H9 (cell line): ENCODE data around the gene FLRT2. TPM values are rescaled to one million over a fixed set of nuclear protein-coding genes. Genes with fewer than 3 reads are reported as not detected.

Source experiments
- DNase-seq: peaks from one replicate; pipeline ENCODE4 v3.0.0-alpha.2; 2017
- H2AFZ ChIP-seq: one replicate; pipeline ENCODE4 v1.6.1; 2013; ENCODE audit warnings: mild to moderate bottlenecking, low read length, control low read depth, moderate library complexity
- H2AK5ac ChIP-seq: 2 replicates; pipeline ENCODE4 v1.6.1; 2013; ENCODE audit warnings: low read length, control low read depth, mixed read lengths; ENCODE audit not compliant: insufficient read length
- H2BK120ac ChIP-seq: one replicate; pipeline ENCODE4 v1.6.1; 2013; ENCODE audit warnings: low read depth, mild to moderate bottlenecking, low read length, control low read depth, inconsistent platforms; ENCODE audit not compliant: poor library complexity, severe bottlenecking
- H2BK12ac ChIP-seq: 2 replicates; pipeline ENCODE4 v1.6.1; 2013; ENCODE audit warnings: low read length, control low read depth, mixed read lengths, low read depth; ENCODE audit not compliant: insufficient read length
- H2BK15ac ChIP-seq: 2 replicates; pipeline ENCODE4 v1.6.1; 2013; ENCODE audit warnings: low read depth, low read length, control low read depth
- H2BK20ac ChIP-seq: one replicate; pipeline ENCODE4 v1.6.1; 2013; ENCODE audit warnings: low read depth, mild to moderate bottlenecking, low read length, control low read depth, inconsistent platforms; ENCODE audit not compliant: poor library complexity, severe bottlenecking
- H2BK5ac ChIP-seq: 2 replicates; pipeline ENCODE4 v1.6.1; 2013; ENCODE audit warnings: low read length, control low read depth, mixed read lengths; ENCODE audit not compliant: insufficient read length
- H3K14ac ChIP-seq: 2 replicates; pipeline ENCODE4 v1.6.1; 2013; ENCODE audit warnings: low read length, control low read depth; ENCODE audit not compliant: insufficient read depth
- H3K18ac ChIP-seq: 2 replicates; pipeline ENCODE4 v1.6.1; 2013; ENCODE audit warnings: low read depth, mild to moderate bottlenecking, mixed read lengths, low read length, control low read depth; ENCODE audit not compliant: insufficient read length
- H3K23ac ChIP-seq: 2 replicates; pipeline ENCODE4 v1.6.1; 2013; ENCODE audit warnings: low read length, control low read depth, mixed read lengths, low read depth; ENCODE audit not compliant: insufficient read length
- H3K23me2 ChIP-seq: 2 replicates; pipeline ENCODE4 v1.6.1; 2013; ENCODE audit warnings: low read depth, mild to moderate bottlenecking, mixed read lengths, low read length, control low read depth; ENCODE audit not compliant: insufficient read length, poor library complexity, severe bottlenecking
- H3K27ac ChIP-seq: 2 replicates; pipeline ENCODE4 v1.5.1; 2013; ENCODE audit warnings: low read length, control low read depth, mixed read lengths, low read depth; ENCODE audit not compliant: insufficient read length
- H3K27me3 ChIP-seq: 2 replicates; pipeline ENCODE4 v1.6.1; 2013; ENCODE audit warnings: low read length, control low read depth, inconsistent platforms; ENCODE audit not compliant: insufficient read depth
- H3K4ac ChIP-seq: 2 replicates; pipeline ENCODE4 v1.6.1; 2013; ENCODE audit warnings: low read depth, mild to moderate bottlenecking, control low read depth, inconsistent platforms, low read length, moderate library complexity
- H3K4me1 ChIP-seq: 2 replicates; pipeline ENCODE4 v1.6.1; 2013; ENCODE audit warnings: low read length, control low read depth, inconsistent platforms; ENCODE audit not compliant: insufficient read depth
- H3K4me2 ChIP-seq: 2 replicates; pipeline ENCODE4 v1.6.1; 2013; ENCODE audit warnings: low read length, control low read depth, mixed read lengths; ENCODE audit not compliant: insufficient read length, insufficient read depth
- H3K56ac ChIP-seq: 2 replicates; pipeline ENCODE4 v1.6.1; 2013; ENCODE audit warnings: low read depth, mild to moderate bottlenecking, mixed read lengths, low read length, control low read depth; ENCODE audit not compliant: insufficient read length
- H3K79me1 ChIP-seq: 2 replicates; pipeline ENCODE4 v1.6.1; 2013; ENCODE audit warnings: low read depth, mild to moderate bottlenecking, moderate library complexity, low read length, control low read depth, inconsistent platforms; ENCODE audit not compliant: insufficient read depth, poor library complexity, severe bottlenecking
- H3K79me2 ChIP-seq: 2 replicates; pipeline ENCODE4 v1.6.1; 2013; ENCODE audit warnings: low read length, control low read depth, inconsistent platforms; ENCODE audit not compliant: insufficient read depth
- H3K9ac ChIP-seq: 2 replicates; pipeline ENCODE4 v1.6.1; 2013; ENCODE audit warnings: low read length, control low read depth, mixed read lengths; ENCODE audit not compliant: insufficient read length; ENCODE audit errors: extremely low read depth
- H3K9me3 ChIP-seq: one replicate; pipeline ENCODE4 v1.6.1; 2013; ENCODE audit warnings: low read depth, low read length, inconsistent platforms; ENCODE audit not compliant: control insufficient read depth
- H3T11ph ChIP-seq: one replicate; pipeline ENCODE4 v1.6.1; 2013; ENCODE audit warnings: mild to moderate bottlenecking, low read length, control low read depth, inconsistent platforms
- H4K20me1 ChIP-seq: one replicate; pipeline ENCODE4 v1.6.1; 2013; ENCODE audit not compliant: control insufficient read depth, insufficient read length, insufficient read depth
- H4K5ac ChIP-seq: 2 replicates; pipeline ENCODE4 v1.6.1; 2013; ENCODE audit warnings: low read depth, mild to moderate bottlenecking, mixed read lengths, low read length, control low read depth; ENCODE audit not compliant: insufficient read length
- H4K8ac ChIP-seq: replicated peaks from 2 replicates; pipeline ENCODE4 v1.6.1; 2013; ENCODE audit warnings: low read length, control low read depth, mixed read lengths, low read depth; ENCODE audit not compliant: insufficient read length
- H4K91ac ChIP-seq: 2 replicates; pipeline ENCODE4 v1.6.1; 2013; ENCODE audit warnings: low read depth, mild to moderate bottlenecking, moderate library complexity, mixed read lengths, low read length, control low read depth; ENCODE audit not compliant: insufficient read length
- H3K27ac Mint-ChIP-seq, 3 experiments: 2 replicates in 2 of 3; 3 replicates in 1 of 3; pipeline ENCODE4 v1.8.0; 2020 to 2021; ENCODE audit warnings: mixed read lengths in 3 of 3, mild to moderate bottlenecking in 1 of 3, moderate library complexity in 1 of 3
- H3K27me3 Mint-ChIP-seq: 2 replicates; pipeline ENCODE4 v1.8.0; 2021; ENCODE audit warnings: low read depth, mild to moderate bottlenecking, moderate library complexity, mixed read lengths
- H3K36me3 Mint-ChIP-seq, 3 experiments: 2 replicates in 2 of 3; 3 replicates in 1 of 3; pipeline ENCODE4 v1.8.0; 2020 to 2021; ENCODE audit warnings: low read depth in 3 of 3, mixed read lengths in 3 of 3; ENCODE audit not compliant: insufficient read depth in 1 of 3
- H3K4me1 Mint-ChIP-seq, 2 experiments: 2 replicates each; pipeline ENCODE4 v1.8.0; 2020; ENCODE audit warnings: mixed read lengths in 2 of 2
- H3K4me3 Mint-ChIP-seq, 2 experiments: 2 replicates in 1 of 2; 3 replicates in 1 of 2; pipeline ENCODE4 v1.8.0; 2020 to 2021; ENCODE audit warnings: mild to moderate bottlenecking in 2 of 2, mixed read lengths in 2 of 2, moderate library complexity in 1 of 2
- H3K9me3 Mint-ChIP-seq, 2 experiments: 2 replicates in 1 of 2; 3 replicates in 1 of 2; pipeline ENCODE4 v1.8.0; 2020; ENCODE audit warnings: mild to moderate bottlenecking in 2 of 2, mixed read lengths in 2 of 2, moderate library complexity in 1 of 2
- WGBS: extraction: QIAGEN DNeasy Blood & Tissue Kit; methylation state at CpG from one replicate; pipeline ENCODE4 v1.1.7; 2013; ENCODE audit warnings: missing lambda C conversion rate, low lambda C conversion rate, mixed read lengths; ENCODE audit not compliant: insufficient read length; ENCODE audit errors: extremely low coverage; 5-methylcytosine and 5-hydroxymethylcytosine counted together
- total RNA-seq: library from RNA; stranded (reverse); gene quantifications from 2 replicates; pipeline ENCODE4 v1.2.1, GENCODE V29; 2021
- TF ChIP-seq, protein P1 (sequence below): fragments of 200-600 bp; sonication (generic); conservative IDR thresholded peaks from 3 replicates; pipeline ENCODE4 v1.8.0; 2021; ENCODE audit warnings: antibody characterized with exemption, mild to moderate bottlenecking

Gene FLRT2
- total RNA-seq, 1 experiment from 2014 or later: 3.3 TPM

DNA sequence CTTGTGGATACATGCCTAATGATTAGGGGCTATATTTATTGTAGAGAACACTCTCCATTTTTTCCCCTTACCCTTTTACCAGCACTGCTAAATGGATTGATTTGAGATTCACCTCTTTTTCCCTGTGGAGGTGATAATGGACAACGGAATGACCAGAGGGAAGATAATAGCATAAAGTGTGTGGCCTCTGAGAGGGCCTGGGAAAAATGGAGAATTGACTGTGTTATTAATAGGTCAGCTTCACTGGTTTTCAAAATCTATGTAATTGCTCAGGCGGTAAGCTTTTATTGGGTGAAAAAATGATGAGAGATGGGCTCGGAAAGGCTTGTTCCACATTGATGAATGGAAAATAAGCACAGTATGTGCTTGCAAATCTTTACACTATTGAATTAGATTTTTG lies 15.8 kb downstream of the FLRT2 start:
- Histone ChIP-seq H3K14ac (no peak overlapping the region), H4K20me1 (no peaks in the 10 kb centered on the region), H4K91ac (no peak overlapping the region), H3T11ph (no peak overlapping the region), H2BK20ac (no peak overlapping the region), H3K27ac (no peak overlapping the region), H2BK120ac (no peak overlapping the region), H3K9ac (no peak overlapping the region), H3K27me3 (no peaks in the 10 kb centered on the region), H3K18ac (no peak overlapping the region), H4K5ac (no peak overlapping the region), H2BK5ac (no peak overlapping the region), H3K23ac (no peak overlapping the region), H3K79me2 (no peaks in the 10 kb centered on the region), H2BK12ac (no peak overlapping the region), H2AK5ac (no peak overlapping the region), H3K4ac (no peak overlapping the region), H2AFZ (no peak overlapping the region), H3K79me1 (no peaks in the 10 kb centered on the region), H3K4me1 (peaks cover 3% of the 10 kb centered on the region; the same call in 1 of the 2 replicates), H3K23me2 (no peaks in the 10 kb centered on the region), H3K4me2 (no peak overlapping the region), H3K9me3 (no peaks in the 10 kb centered on the region), H4K8ac (no peak overlapping the region), H3K56ac (no peak overlapping the region), H2BK15ac (no peak overlapping the region)
- TF ChIP-seq, protein P1, sequence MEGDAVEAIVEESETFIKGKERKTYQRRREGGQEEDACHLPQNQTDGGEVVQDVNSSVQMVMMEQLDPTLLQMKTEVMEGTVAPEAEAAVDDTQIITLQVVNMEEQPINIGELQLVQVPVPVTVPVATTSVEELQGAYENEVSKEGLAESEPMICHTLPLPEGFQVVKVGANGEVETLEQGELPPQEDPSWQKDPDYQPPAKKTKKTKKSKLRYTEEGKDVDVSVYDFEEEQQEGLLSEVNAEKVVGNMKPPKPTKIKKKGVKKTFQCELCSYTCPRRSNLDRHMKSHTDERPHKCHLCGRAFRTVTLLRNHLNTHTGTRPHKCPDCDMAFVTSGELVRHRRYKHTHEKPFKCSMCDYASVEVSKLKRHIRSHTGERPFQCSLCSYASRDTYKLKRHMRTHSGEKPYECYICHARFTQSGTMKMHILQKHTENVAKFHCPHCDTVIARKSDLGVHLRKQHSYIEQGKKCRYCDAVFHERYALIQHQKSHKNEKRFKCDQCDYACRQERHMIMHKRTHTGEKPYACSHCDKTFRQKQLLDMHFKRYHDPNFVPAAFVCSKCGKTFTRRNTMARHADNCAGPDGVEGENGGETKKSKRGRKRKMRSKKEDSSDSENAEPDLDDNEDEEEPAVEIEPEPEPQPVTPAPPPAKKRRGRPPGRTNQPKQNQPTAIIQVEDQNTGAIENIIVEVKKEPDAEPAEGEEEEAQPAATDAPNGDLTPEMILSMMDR: no peak
- no peak overlapping the region for H3K27ac Mint-ChIP-seq
- no peak for DNase-seq
- peaks cover 2 to 9% (median 9%) of the 10 kb centered on the region in 3 experiments; a peak in 5 of 7 replicates for H3K36me3 Mint-ChIP-seq
- no CpG with 5 or more reads among the region's 3 CpGs for WGBS
- H3K9me3 Mint-ChIP-seq: peaks cover 0 to 3% of the 10 kb centered on the region in 2 experiments; a peak in 1 of 5 replicates
- H3K4me1 Mint-ChIP-seq: peaks cover 29 to 39% of the 10 kb centered on the region in 2 experiments
- H3K27me3 Mint-ChIP-seq: peaks cover 9% of the 10 kb centered on the region; the same call in 1 of the 2 replicates
- H3K4me3 Mint-ChIP-seq: no peak overlapping the region
